Fibroblast of villous mesenchyme (primary cell): Measurements from ENCODE around the gene OR10H3. TPM values are rescaled to one million over a fixed set of nuclear protein-coding genes. Genes with fewer than 3 reads are reported as not detected.
"Not testable (repeated sequence)": the region's sequence is repeated elsewhere in the genome, so short reads cannot be mapped to it uniquely, and the experiment has no call there.

ENCODE experiments used
- DNase-seq: peaks from one replicate; pipeline ENCODE4 v3.0.0-alpha.2; 2010; ENCODE audit warnings: low read depth
- H3K4me3 ChIP-seq: 2 replicates; pipeline ENCODE4 v1.5.1; 2011; ENCODE audit warnings: low read depth, mild to moderate bottlenecking, low read length
- CTCF ChIP-seq: IDR thresholded peaks from 2 replicates; pipeline ENCODE4 v1.5.1; 2012; ENCODE audit warnings: low read depth, mild to moderate bottlenecking, low read length; ENCODE audit not compliant: insufficient read depth
- total RNA-seq: library from RNA; depleted of rRNA; stranded (reverse); fragments of >200 nt; gene quantifications from 2 replicates; pipeline ENCODE4 v1.2.3, GENCODE V29; 2012

OR10H3 gene
- total RNA-seq, 1 donor = not detected

- no peak overlapping the region for H3K4me3 ChIP-seq
- DNase-seq = no peak
- no peak for TF ChIP-seq CTCF
Observed at GRCh38 chr19:15776264-15776663, 38.5 kb downstream of the OR10H3 start.

- no peak for TF ChIP-seq CTCF
- no peak overlapping the region for H3K4me3 ChIP-seq
- no peak for DNase-seq
Observed at GRCh38 chr19:15776991-15777970, 39.5 kb downstream of the OR10H3 start.

- no peak for TF ChIP-seq CTCF
- DNase-seq = no peak
- H3K4me3 ChIP-seq = no peak overlapping the region
Observed at GRCh38 chr19:15779756-15780476, 42.1 kb downstream of the OR10H3 start.

GRCh38 chr19:15780610-15781418 is 43.0 kb downstream of the OR10H3 start:
- DNase-seq = no peak
- no peak overlapping the region for H3K4me3 ChIP-seq
- no peak for TF ChIP-seq CTCF

- DNase-seq = no peak
- TF ChIP-seq CTCF = no peak
Observed at GRCh38 chr19:15781661-15782060, 43.9 kb downstream of the OR10H3 start.

GRCh38 chr19:15782211-15782610 is 44.4 kb downstream of the OR10H3 start:
- no peak overlapping the region for H3K4me3 ChIP-seq
- TF ChIP-seq CTCF = no peak
- DNase-seq = no peak

More at GRCh38 chr19:15781661-15782060, 43.9 kb downstream of the OR10H3 start:
- H3K4me3 ChIP-seq = no peak overlapping the region

GRCh38 chr19:15782896-15783295 is 45.1 kb downstream of the OR10H3 start:
- DNase-seq, H3K4me3 ChIP-seq: not testable (repeated sequence)
